Measurements from ENCODE around the gene TADA2B.

The TADA2B gene

GRCh38 chr4:7043284-7044136, at the start of gene TADA2B:
TSS of gene TADA2B (plus strand) at chr4:7043372. CDS start at chr4:7043580, 208 bp downstream.
- peak; percentile 96 for DNase-seq (ENCODE audit: low read depth)

GRCh38 chr4:6996481-6996880, 46.7 kb upstream of the TADA2B start:
- no peak for DNase-seq (ENCODE audit: low read depth)

- no peak for DNase-seq (ENCODE audit: low read depth)
Measured at GRCh38 chr4:6999172-7000086, 43.7 kb upstream of the TADA2B start.

GRCh38 chr4:7000421-7001176, 42.6 kb upstream of the TADA2B start:
- DNase-seq (ENCODE audit: low read depth): no peak

- no peak for DNase-seq (ENCODE audit: low read depth)
Measured at GRCh38 chr4:7001271-7001670, 41.9 kb upstream of the TADA2B start.

GRCh38 chr4:7002336-7002735, 40.8 kb upstream of the TADA2B start:
- no peak for DNase-seq (ENCODE audit: low read depth)

- no peak for DNase-seq (ENCODE audit: low read depth)
Measured at GRCh38 chr4:7003176-7003878, 39.8 kb upstream of the TADA2B start.

GRCh38 chr4:7003879-7004240, 39.3 kb upstream of the TADA2B start:
- DNase-seq (ENCODE audit: low read depth): no peak

GRCh38 chr4:7004331-7004730, 38.8 kb upstream of the TADA2B start:
- no peak for DNase-seq (ENCODE audit: low read depth)

- no peak for DNase-seq (ENCODE audit: low read depth)
Measured at GRCh38 chr4:7005571-7005970, 37.6 kb upstream of the TADA2B start.

GRCh38 chr4:7006411-7006810, 36.8 kb upstream of the TADA2B start:
- DNase-seq (ENCODE audit: low read depth): no peak

- no peak for DNase-seq (ENCODE audit: low read depth)
Measured at GRCh38 chr4:7007142-7007907, 35.8 kb upstream of the TADA2B start.

- DNase-seq (ENCODE audit: low read depth): no peak
Measured at GRCh38 chr4:7007944-7008343, 35.2 kb upstream of the TADA2B start.

- no peak for DNase-seq (ENCODE audit: low read depth)
Measured at GRCh38 chr4:7009564-7009963, 33.6 kb upstream of the TADA2B start.

- DNase-seq (ENCODE audit: low read depth): no peak
Measured at GRCh38 chr4:7013175-7013574, 30.0 kb upstream of the TADA2B start.

- no peak for DNase-seq (ENCODE audit: low read depth)
Measured at GRCh38 chr4:7014815-7015214, 28.4 kb upstream of the TADA2B start.

GRCh38 chr4:7015383-7016035, 27.7 kb upstream of the TADA2B start:
- DNase-seq (ENCODE audit: low read depth): no peak

GRCh38 chr4:7016086-7016485, 27.1 kb upstream of the TADA2B start:
- no peak for DNase-seq (ENCODE audit: low read depth)

- DNase-seq (ENCODE audit: low read depth): no peak
Measured at GRCh38 chr4:7016512-7016911, 26.7 kb upstream of the TADA2B start.

- no peak for DNase-seq (ENCODE audit: low read depth)
Measured at GRCh38 chr4:7017446-7018048, 25.6 kb upstream of the TADA2B start.
